Mesenchymal stem cell (in vitro differentiated cells and primary cell): Measurements from ENCODE around the gene PCBD2.

Experiments used
- DNase-seq: peaks from one replicate; pipeline ENCODE4 v3.0.0-alpha.2; 2013
- H2AFZ ChIP-seq: one replicate; pipeline ENCODE4 v1.6.1; 2013; ENCODE audit warnings: low read depth, mild to moderate bottlenecking, control low read depth, inconsistent platforms, low read length, moderate library complexity
- H2AK5ac ChIP-seq: 2 replicates; pipeline ENCODE4 v1.6.1; 2013; ENCODE audit warnings: low read length, moderate library complexity, mild to moderate bottlenecking, inconsistent platforms; ENCODE audit not compliant: severe bottlenecking
- H2BK120ac ChIP-seq: one replicate; pipeline ENCODE4 v1.6.1; 2013; ENCODE audit warnings: low read depth, mild to moderate bottlenecking, inconsistent platforms, low read length, moderate library complexity
- H2BK12ac ChIP-seq, 2 experiments: one replicate each; pipeline ENCODE4 v1.6.1; 2013; ENCODE audit warnings: inconsistent platforms in 2 of 2, low read length in 2 of 2, mild to moderate bottlenecking in 2 of 2, moderate library complexity in 2 of 2, control low read depth in 1 of 2
- H2BK15ac ChIP-seq: one replicate; pipeline ENCODE4 v1.6.1; 2013; ENCODE audit warnings: mild to moderate bottlenecking, low read depth, inconsistent platforms; ENCODE audit not compliant: poor library complexity, severe bottlenecking
- H2BK5ac ChIP-seq: 2 replicates; pipeline ENCODE4 v1.6.1; 2013; ENCODE audit warnings: low read depth, mild to moderate bottlenecking, low read length, control low read depth, inconsistent platforms; ENCODE audit not compliant: poor library complexity, severe bottlenecking
- H3K14ac ChIP-seq, 2 experiments: one replicate each; pipeline ENCODE4 v1.6.1; 2013; ENCODE audit warnings: inconsistent platforms in 2 of 2, low read length in 2 of 2, control low read depth in 1 of 2, mild to moderate bottlenecking in 1 of 2, moderate library complexity in 1 of 2
- H3K18ac ChIP-seq, 2 experiments: one replicate each; pipeline ENCODE4 v1.6.1; 2013; ENCODE audit warnings: inconsistent platforms in 2 of 2, low read length in 2 of 2, control low read depth in 1 of 2, low read depth in 1 of 2, mild to moderate bottlenecking in 1 of 2
- H3K23ac ChIP-seq, 2 experiments: one replicate each; pipeline ENCODE4 v1.6.1; 2013; ENCODE audit warnings: inconsistent platforms in 2 of 2, low read length in 2 of 2, mild to moderate bottlenecking in 2 of 2, moderate library complexity in 2 of 2, control low read depth in 1 of 2
- H3K27ac ChIP-seq: 2 replicates; pipeline ENCODE4 v1.5.1; 2013; ENCODE audit warnings: mild to moderate bottlenecking, moderate library complexity, low read length, control low read depth, inconsistent platforms; ENCODE audit not compliant: poor library complexity, severe bottlenecking
- H3K27me3 ChIP-seq, 2 experiments: 2 replicates each; pipeline versions ENCODE4 v1.6.1 to v1.7.0; 2013; ENCODE audit warnings: low read length in 2 of 2, mild to moderate bottlenecking in 2 of 2, moderate library complexity in 2 of 2, control low read depth in 1 of 2, inconsistent platforms in 1 of 2; ENCODE audit not compliant: control insufficient read depth in 1 of 2, insufficient read depth in 1 of 2
- H3K36me3 ChIP-seq, 2 experiments: 2 replicates each; pipeline versions ENCODE4 v1.6.1 to v1.7.0; 2013; ENCODE audit warnings: low read length in 2 of 2, control low read depth in 1 of 2, inconsistent platforms in 1 of 2, low read depth in 1 of 2, mild to moderate bottlenecking in 1 of 2; ENCODE audit not compliant: insufficient read depth in 2 of 2, control insufficient read depth in 1 of 2
- H3K4ac ChIP-seq, 2 experiments: one replicate each; pipeline ENCODE4 v1.6.1; 2013; ENCODE audit warnings: inconsistent platforms in 2 of 2, low read length in 2 of 2, mild to moderate bottlenecking in 2 of 2, moderate library complexity in 2 of 2, control low read depth in 1 of 2, low read depth in 1 of 2
- H3K4me1 ChIP-seq: 2 replicates; pipeline ENCODE4 v1.6.1; 2013; ENCODE audit warnings: low read depth, low read length, control low read depth; ENCODE audit not compliant: control insufficient read depth, insufficient read depth
- H3K4me2 ChIP-seq: 2 replicates; pipeline ENCODE4 v1.6.1; 2013; ENCODE audit warnings: low read length, mild to moderate bottlenecking, inconsistent platforms; ENCODE audit not compliant: poor library complexity, severe bottlenecking
- H3K4me3 ChIP-seq, 2 experiments: 2 replicates each; pipeline versions ENCODE4 v1.5.1 to v1.7.0; 2013; ENCODE audit warnings: low read length in 2 of 2, mild to moderate bottlenecking in 2 of 2, control low read depth in 1 of 2, low read depth in 1 of 2; ENCODE audit not compliant: insufficient read depth in 1 of 2
- H3K79me1 ChIP-seq: replicated peaks from 2 replicates; pipeline ENCODE4 v1.6.1; 2013; ENCODE audit warnings: mild to moderate bottlenecking, control low read depth, low read length, inconsistent platforms; ENCODE audit not compliant: poor library complexity, severe bottlenecking
- H3K9ac ChIP-seq: 2 replicates; pipeline ENCODE4 v1.7.0; 2013; ENCODE audit warnings: mild to moderate bottlenecking, low read length, moderate library complexity
- H3K9me3 ChIP-seq: 2 replicates; pipeline ENCODE4 v1.7.0; 2013; ENCODE audit warnings: mild to moderate bottlenecking, low read length; ENCODE audit not compliant: control insufficient read depth
- H4K8ac ChIP-seq: one replicate; pipeline ENCODE4 v1.6.1; 2013; ENCODE audit warnings: inconsistent platforms, mild to moderate bottlenecking, low read length, moderate library complexity
- H4K91ac ChIP-seq: one replicate; pipeline ENCODE4 v1.6.1; 2013; ENCODE audit warnings: mild to moderate bottlenecking, low read length, inconsistent platforms
- WGBS: methylation state at CpG from one replicate; pipeline ENCODE4 v1.1.7; 2013; ENCODE audit warnings: mixed read lengths; 5-methylcytosine and 5-hydroxymethylcytosine counted together

PCBD2 gene

DNA sequence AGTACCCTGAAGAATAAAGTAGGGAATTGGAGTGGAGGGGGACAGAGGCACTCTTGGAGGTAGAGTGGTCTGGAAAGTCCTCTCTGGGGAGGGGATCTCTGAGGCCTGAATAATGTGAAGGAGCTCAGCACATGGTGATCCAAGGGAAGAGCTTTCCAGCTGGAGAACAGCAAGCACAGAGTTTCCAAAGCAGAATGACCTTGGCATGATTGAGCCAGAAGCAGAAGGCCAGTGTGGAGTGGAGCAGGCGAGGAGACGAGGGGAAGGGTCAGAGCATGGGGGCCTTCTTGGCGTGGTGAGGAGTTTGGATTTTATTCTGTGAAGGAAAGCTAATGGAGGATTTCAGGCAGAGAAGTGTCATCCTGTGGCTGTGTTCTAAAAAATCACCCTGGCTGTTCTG, 8.3 kb downstream of the PCBD2 start:
- Histone ChIP-seq H2BK15ac (no peak overlapping the region), H3K9ac (no peak overlapping the region), H3K27ac (no peak overlapping the region), H3K27me3 (no peaks in the 10 kb centered on the region), H3K4ac (no peak overlapping the region), H2AK5ac (no peak overlapping the region), H3K4me2 (no peak overlapping the region), H3K36me3 (peaks cover 20 to 64% of the 10 kb centered on the region in 2 experiments), H2AFZ (no peak overlapping the region), H3K79me1 (peaks cover 26% of the 10 kb centered on the region), H2BK120ac (no peak overlapping the region), H4K8ac (no peak overlapping the region), H3K4me1 (peaks cover 1% of the 10 kb centered on the region), H3K23ac (no peak overlapping the region), H3K9me3 (no peaks in the 10 kb centered on the region), H4K91ac (no peak overlapping the region), H3K14ac (no peak overlapping the region), H3K18ac (no peak overlapping the region), H3K4me3 (no peak overlapping the region), H2BK12ac (no peak overlapping the region), H2BK5ac (no peak overlapping the region)
- 95% methylated on average over 3 of the region's 3 CpGs for WGBS
- no peak for DNase-seq

DNA sequence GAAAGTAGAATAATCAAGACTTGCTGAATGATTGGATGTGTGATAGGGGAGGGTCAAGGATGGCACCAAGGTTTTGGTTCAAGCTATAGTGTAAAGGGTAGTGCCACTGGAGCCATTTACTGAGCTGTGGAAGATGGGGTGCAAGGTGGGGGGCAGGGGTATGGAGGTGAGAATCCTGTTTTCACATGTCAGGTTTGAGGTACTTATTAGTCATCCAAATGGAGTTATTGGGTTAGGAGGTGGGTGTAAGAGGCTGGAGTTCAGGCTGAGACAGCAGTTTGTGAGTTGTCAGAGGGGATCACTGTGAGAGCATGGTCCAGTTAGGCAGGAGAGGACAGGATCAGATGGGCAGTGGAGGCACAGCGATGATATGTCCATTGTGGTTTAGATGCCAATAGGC, 8.9 kb downstream of the PCBD2 start:
- Histone ChIP-seq H3K79me1 (peaks cover 27% of the 10 kb centered on the region), H3K23ac (no peak overlapping the region), H3K9ac (no peak overlapping the region), H3K4ac (no peak overlapping the region), H3K4me3 (no peak overlapping the region), H2BK12ac (no peak overlapping the region), H3K4me2 (no peak overlapping the region), H4K91ac (no peak overlapping the region), H3K18ac (no peak overlapping the region), H2BK15ac (no peak overlapping the region), H3K27me3 (no peaks in the 10 kb centered on the region), H4K8ac (no peak overlapping the region), H3K14ac (no peak overlapping the region), H2BK120ac (no peak overlapping the region), H2AFZ (no peak overlapping the region), H3K4me1 (peaks cover 1% of the 10 kb centered on the region), H3K36me3 (peaks cover 20 to 63% of the 10 kb centered on the region in 2 experiments), H2BK5ac (no peak overlapping the region), H3K9me3 (no peaks in the 10 kb centered on the region), H2AK5ac (no peak overlapping the region), H3K27ac (no peak overlapping the region)
- WGBS = 100% methylated on average over 1 of the region's 1 CpG
- DNase-seq = no peak

DNA sequence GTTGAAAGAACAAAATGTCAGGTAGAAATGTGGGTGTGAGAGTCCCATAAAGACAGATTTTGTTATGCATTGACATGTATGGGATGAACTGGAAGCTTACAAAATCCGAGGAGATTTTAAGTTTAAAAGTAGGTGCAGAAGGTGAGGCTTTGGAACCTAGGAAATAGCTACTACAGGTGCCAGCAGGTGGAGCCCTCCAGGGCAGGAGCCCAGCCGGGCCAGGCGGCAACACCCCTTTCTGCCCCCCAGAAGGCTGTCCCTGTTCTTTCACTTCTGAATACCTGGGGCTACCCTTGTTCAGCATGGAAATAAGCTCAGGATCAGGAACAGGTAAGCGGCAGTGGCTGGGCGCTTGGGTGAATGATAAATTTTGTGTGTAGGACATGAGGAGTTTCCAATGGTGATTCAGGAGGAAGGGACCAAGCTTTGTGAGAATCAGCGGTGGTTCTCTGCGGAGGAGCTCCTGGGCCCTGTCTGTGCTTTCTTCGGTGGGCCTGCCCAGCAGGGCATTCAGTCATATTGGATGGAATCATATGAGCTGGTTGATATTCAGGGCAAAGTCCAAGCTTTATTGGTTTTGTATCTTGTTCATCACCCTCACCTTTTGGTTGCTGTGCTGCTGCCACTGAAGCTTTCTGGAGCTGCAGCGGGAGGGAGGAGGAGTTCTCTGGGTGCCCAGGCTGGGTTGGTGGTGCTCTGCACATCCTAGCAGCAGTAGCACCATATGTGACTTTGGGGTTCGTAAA, 12.3 kb downstream of the PCBD2 start:
- no peak overlapping the region for H4K8ac ChIP-seq
- WGBS = 93% methylated on average over 10 of the region's 10 CpGs
- no peak overlapping the region for H2AFZ ChIP-seq
- no peaks in the 10 kb centered on the region for H3K9me3 ChIP-seq
- H3K4me2 ChIP-seq = no peak overlapping the region
- H3K18ac ChIP-seq = no peak overlapping the region
- H3K23ac ChIP-seq = no peak overlapping the region
- peaks cover 36% of the 10 kb centered on the region for H3K79me1 ChIP-seq
- H3K4me3 ChIP-seq = no peak overlapping the region
- H3K27ac ChIP-seq = no peak overlapping the region
- no peak overlapping the region for H4K91ac ChIP-seq
- H2BK5ac ChIP-seq = no peak overlapping the region
- no peak overlapping the region for H2AK5ac ChIP-seq
- peaks cover 29 to 51% of the 10 kb centered on the region in 2 experiments for H3K36me3 ChIP-seq
- no peak for DNase-seq
- H3K14ac ChIP-seq = no peak overlapping the region
- H3K4me1 ChIP-seq = no peaks in the 10 kb centered on the region
- H2BK15ac ChIP-seq = no peak overlapping the region
- H2BK120ac ChIP-seq = no peak overlapping the region
- H3K4ac ChIP-seq = no peak overlapping the region
- H2BK12ac ChIP-seq = no peak overlapping the region
- H3K27me3 ChIP-seq = no peaks in the 10 kb centered on the region
- H3K9ac ChIP-seq = no peak overlapping the region

DNA sequence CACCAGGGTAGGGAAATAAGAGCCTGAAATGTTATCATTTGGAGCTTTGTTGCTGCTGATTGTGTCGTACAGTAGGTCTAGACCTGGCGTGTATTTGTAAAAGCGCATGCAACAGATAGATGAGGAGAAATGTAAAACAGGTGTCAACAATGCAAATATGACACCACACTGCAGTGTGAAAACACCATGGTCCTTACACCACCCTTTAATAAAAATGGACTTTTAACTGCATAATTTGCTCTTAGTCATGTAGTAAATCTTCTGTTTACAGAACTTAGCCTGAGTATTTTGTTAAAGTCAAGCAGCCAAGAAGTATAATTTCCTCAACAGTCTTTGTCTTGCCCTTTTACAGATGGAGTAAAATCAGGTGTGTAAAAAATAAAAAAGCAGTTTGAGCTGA, 13.9 kb downstream of the PCBD2 start:
- Histone ChIP-seq H3K79me1 (peaks cover 30% of the 10 kb centered on the region), H3K4me1 (no peaks in the 10 kb centered on the region), H3K14ac (no peak overlapping the region), H2AK5ac (no peak overlapping the region), H2BK120ac (no peak overlapping the region), H3K27me3 (no peaks in the 10 kb centered on the region), H3K9me3 (no peaks in the 10 kb centered on the region), H3K4me3 (no peak overlapping the region), H3K4ac (no peak overlapping the region), H3K23ac (no peak overlapping the region), H2BK5ac (no peak overlapping the region), H3K27ac (no peak overlapping the region), H2AFZ (no peak overlapping the region), H3K4me2 (no peak overlapping the region), H4K8ac (no peak overlapping the region), H3K9ac (no peak overlapping the region), H3K36me3 (peaks cover 24 to 39% of the 10 kb centered on the region in 2 experiments), H4K91ac (no peak overlapping the region), H2BK15ac (no peak overlapping the region), H2BK12ac (no peak overlapping the region), H3K18ac (no peak overlapping the region)
- WGBS = no CpG with 5 or more reads among the region's 3 CpGs
- no peak for DNase-seq
